Spleen (tissue), 11 donors: ENCODE results near the gene LRMDA. TPM values are rescaled to one million over a fixed set of nuclear protein-coding genes. Genes with fewer than 3 reads are reported as not detected.
A peak's percentile ranks its signal among the peaks of the same experiment; 100 is the strongest.

Experiments
- DNase-seq: peaks from one replicate; pipeline ENCODE4 v3.0.0-alpha.2; 2020
- H3K27ac ChIP-seq, 8 donors: fragments of 200-600 bp; sonication (generic) in 7 of 8; 1 replicate in 4 of 8; 2 replicates in 4 of 8; pipeline versions ENCODE4 v1.5.0 to v1.8.0; 2016 to 2021; ENCODE audit warnings: inconsistent platforms in 4 of 8, mild to moderate bottlenecking in 4 of 8, moderate library complexity in 1 of 8
- H3K27me3 ChIP-seq, 7 donors: fragments of 200-600 bp; sonication (generic) in 6 of 7; replicated peaks in 1 of 7; 1 replicate in 4 of 7; 2 replicates in 3 of 7; pipeline versions ENCODE4 v1.5.0 to v1.8.0; 2016 to 2021; ENCODE audit warnings: inconsistent platforms in 3 of 7, mild to moderate bottlenecking in 1 of 7
- H3K36me3 ChIP-seq, 6 donors: fragments of 200-600 bp; sonication (generic) in 5 of 6; 1 replicate in 4 of 6; 2 replicates in 2 of 6; pipeline versions ENCODE4 v1.5.0 to v1.8.0; 2016 to 2021; ENCODE audit warnings: inconsistent platforms in 2 of 6
- H3K4me1 ChIP-seq, 6 donors: fragments of 200-600 bp; sonication (generic) in 5 of 6; 1 replicate in 3 of 6; 2 replicates in 3 of 6; pipeline versions ENCODE4 v1.5.0 to v1.8.0; 2016 to 2021; ENCODE audit warnings: inconsistent platforms in 3 of 6
- H3K4me3 ChIP-seq, 8 donors: fragments of 200-600 bp; sonication (generic) in 7 of 8; 1 replicate in 4 of 8; 2 replicates in 4 of 8; pipeline versions ENCODE4 v1.5.0 to v1.8.0; 2016 to 2021; ENCODE audit warnings: inconsistent platforms in 4 of 8, mild to moderate bottlenecking in 4 of 8, moderate library complexity in 2 of 8
- H3K9me3 ChIP-seq, 8 donors: fragments of 200-600 bp; sonication (generic) in 7 of 8; 1 replicate in 4 of 8; 2 replicates in 4 of 8; pipeline versions ENCODE4 v1.5.0 to v1.8.0; 2016 to 2021; ENCODE audit warnings: inconsistent platforms in 4 of 8
- POLR2A ChIP-seq, 3 donors: fragments of 450-650 bp; IDR thresholded peaks; one replicate each; pipeline ENCODE4 v1.5.1; 2017; ENCODE audit warnings: antibody characterized with exemption in 3 of 3, mild to moderate bottlenecking in 1 of 3
- POLR2AphosphoS5 ChIP-seq, 3 donors: sonication (generic); formaldehyde crosslinking; IDR thresholded peaks; one replicate each; pipeline ENCODE4 v1.5.1; 2017; ENCODE audit warnings: antibody characterized with exemption in 3 of 3
- WGBS, 5 donors: extraction: QIAGEN DNeasy Blood & Tissue Kit in 3 of 5; methylation state at CpG; one replicate each; pipeline versions ENCODE4 v1.1.5 to v1.1.7; 2013 to 2018; 5-methylcytosine and 5-hydroxymethylcytosine counted together
- intact Hi-C: fragments of 100-400 bp; cut with DNase I; formaldehyde crosslinking; loops from one replicate; pipeline ENCODE4 v1.15.0; 2023; ENCODE audit warnings: low total_unique reads
- polyA plus RNA-seq, 3 donors: library from polyadenylated mRNA; stranded (reverse); fragments of 200-250 nt; gene quantifications; one replicate each; pipeline ENCODE4 v1.2.1, GENCODE V29; 2013
- total RNA-seq, 7 donors: library from RNA; depleted of rRNA in 3 of 7; stranded (reverse); fragments of >200 nt in 3 of 7; fragmentation: NEBNext Ultra II Directional in 4 of 7; extraction: Animal tissue kit (Norgen Biotek cat#: 25700) in 4 of 7; gene quantifications; one replicate each; pipeline versions ENCODE4 v1.1.0 to v1.2.1, GENCODE V29; 2016 to 2021
- TF ChIP-seq, protein P1 (sequence below), 11 experiments: fragments of 200-600 bp in 7 of 11; fragments of 450-650 bp in 4 of 11; sonication (generic) in 4 of 11; IDR thresholded peaks in 8 of 11; conservative IDR thresholded peaks in 3 of 11; 1 replicate in 7 of 11; 2 replicates in 4 of 11; pipeline versions ENCODE4 v1.4.0 to v1.8.0; 2016 to 2021; ENCODE audit warnings: antibody characterized with exemption in 11 of 11, inconsistent platforms in 4 of 11, mild to moderate bottlenecking in 1 of 11
- donor health status: healthy with polysubstance abuse.
- donor health status: DM: no; HTN: no; CAD: no; lungs with moderate emphysema.
- donor health status: DM: no; HTN: no; CAD: no.
- donor health status: Bipolar disorder and iron deficiency.
- donor health status: healthy.
- donor health status: DM: no; HTN: no; CAD: no.
- donor health status: DM: yes; HTN: yes; CAD: no.

Gene LRMDA
- total and polyA plus RNA-seq, 10 donors = 7.3 to 46.6 (median 28.2) TPM

DNA sequence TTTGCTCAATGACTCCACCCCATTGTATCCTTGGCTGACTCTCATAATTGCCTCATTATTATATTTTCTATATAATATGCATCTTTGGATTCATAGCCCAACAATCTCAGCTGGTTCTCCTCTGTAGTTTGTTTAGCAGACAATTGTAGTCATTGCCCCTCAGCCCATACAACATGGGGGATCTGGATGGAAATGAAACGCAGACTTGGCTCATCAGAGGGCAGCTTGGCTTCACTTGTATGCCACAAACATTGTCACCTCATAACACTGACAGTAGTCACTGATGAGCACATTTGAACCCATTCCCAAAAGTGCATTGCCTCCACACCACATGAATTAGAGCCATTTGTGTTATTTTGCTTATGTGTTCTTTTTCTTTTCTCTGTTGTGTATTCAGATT lies 963.8 kb downstream of the LRMDA start:
- intact Hi-C loops = no loop called here
- DNase-seq = no peak
- TF ChIP-seq, protein P1, sequence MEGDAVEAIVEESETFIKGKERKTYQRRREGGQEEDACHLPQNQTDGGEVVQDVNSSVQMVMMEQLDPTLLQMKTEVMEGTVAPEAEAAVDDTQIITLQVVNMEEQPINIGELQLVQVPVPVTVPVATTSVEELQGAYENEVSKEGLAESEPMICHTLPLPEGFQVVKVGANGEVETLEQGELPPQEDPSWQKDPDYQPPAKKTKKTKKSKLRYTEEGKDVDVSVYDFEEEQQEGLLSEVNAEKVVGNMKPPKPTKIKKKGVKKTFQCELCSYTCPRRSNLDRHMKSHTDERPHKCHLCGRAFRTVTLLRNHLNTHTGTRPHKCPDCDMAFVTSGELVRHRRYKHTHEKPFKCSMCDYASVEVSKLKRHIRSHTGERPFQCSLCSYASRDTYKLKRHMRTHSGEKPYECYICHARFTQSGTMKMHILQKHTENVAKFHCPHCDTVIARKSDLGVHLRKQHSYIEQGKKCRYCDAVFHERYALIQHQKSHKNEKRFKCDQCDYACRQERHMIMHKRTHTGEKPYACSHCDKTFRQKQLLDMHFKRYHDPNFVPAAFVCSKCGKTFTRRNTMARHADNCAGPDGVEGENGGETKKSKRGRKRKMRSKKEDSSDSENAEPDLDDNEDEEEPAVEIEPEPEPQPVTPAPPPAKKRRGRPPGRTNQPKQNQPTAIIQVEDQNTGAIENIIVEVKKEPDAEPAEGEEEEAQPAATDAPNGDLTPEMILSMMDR (IDR thresholded peaks at IDR 0.05 in 8 of 11, conservative IDR thresholded peaks at IDR 0.05 in 3 of 11) = no peak
- TF ChIP-seq POLR2A (IDR thresholded peaks at IDR 0.05) (no peak), POLR2AphosphoS5 (IDR thresholded peaks at IDR 0.05) (no peak)
- Histone ChIP-seq H3K27ac (no peak overlapping the region), H3K4me3 (no peak overlapping the region), H3K27me3 (no peaks in the 10 kb centered on the region), H3K4me1 (no peaks in the 10 kb centered on the region), H3K9me3 (peaks cover 0 to 3% (median 0%) of the 10 kb centered on the region in 8 donors), H3K36me3 (no peaks in the 10 kb centered on the region)
- 79 to 96% (median 88%) methylated on average over 1 of the region's 1 CpG for WGBS, 5 donors

DNA sequence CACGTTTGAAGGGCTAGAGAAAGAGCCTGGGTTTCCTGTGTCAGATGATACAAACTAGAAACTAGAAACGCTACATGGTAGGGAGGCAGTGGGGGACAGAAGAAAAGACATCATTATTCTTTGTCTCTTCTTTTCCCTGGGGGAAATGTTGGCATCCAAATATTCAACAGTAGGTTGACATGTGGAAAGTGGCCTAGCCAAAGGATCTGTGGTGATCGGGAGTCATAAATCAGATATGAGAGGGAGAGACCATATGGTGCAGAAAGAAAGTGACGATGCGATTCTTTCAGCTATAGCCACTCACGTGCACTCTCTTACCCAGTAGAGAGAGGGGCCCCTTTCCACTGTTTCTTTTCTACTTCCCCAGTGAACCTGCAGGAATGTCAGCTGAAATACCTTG lies 964.7 kb downstream of the LRMDA start:
- Histone ChIP-seq H3K4me3 (no peak overlapping the region), H3K9me3 (peaks cover 0 to 3% (median 0%) of the 10 kb centered on the region in 8 donors), H3K36me3 (no peaks in the 10 kb centered on the region), H3K4me1 (no peaks in the 10 kb centered on the region), H3K27me3 (no peaks in the 10 kb centered on the region), H3K27ac (no peak overlapping the region)
- intact Hi-C loops = no loop called here
- WGBS, 5 donors = 70 to 86% (median 84%) methylated on average over 6 of the region's 6 CpGs
- TF ChIP-seq, protein P1 (IDR thresholded peaks at IDR 0.05 in 8 of 11, conservative IDR thresholded peaks at IDR 0.05 in 3 of 11) = no peak
- no peak for TF ChIP-seq POLR2AphosphoS5 (IDR thresholded peaks at IDR 0.05)
- TF ChIP-seq POLR2A (IDR thresholded peaks at IDR 0.05) = no peak
- no peak for DNase-seq

DNA sequence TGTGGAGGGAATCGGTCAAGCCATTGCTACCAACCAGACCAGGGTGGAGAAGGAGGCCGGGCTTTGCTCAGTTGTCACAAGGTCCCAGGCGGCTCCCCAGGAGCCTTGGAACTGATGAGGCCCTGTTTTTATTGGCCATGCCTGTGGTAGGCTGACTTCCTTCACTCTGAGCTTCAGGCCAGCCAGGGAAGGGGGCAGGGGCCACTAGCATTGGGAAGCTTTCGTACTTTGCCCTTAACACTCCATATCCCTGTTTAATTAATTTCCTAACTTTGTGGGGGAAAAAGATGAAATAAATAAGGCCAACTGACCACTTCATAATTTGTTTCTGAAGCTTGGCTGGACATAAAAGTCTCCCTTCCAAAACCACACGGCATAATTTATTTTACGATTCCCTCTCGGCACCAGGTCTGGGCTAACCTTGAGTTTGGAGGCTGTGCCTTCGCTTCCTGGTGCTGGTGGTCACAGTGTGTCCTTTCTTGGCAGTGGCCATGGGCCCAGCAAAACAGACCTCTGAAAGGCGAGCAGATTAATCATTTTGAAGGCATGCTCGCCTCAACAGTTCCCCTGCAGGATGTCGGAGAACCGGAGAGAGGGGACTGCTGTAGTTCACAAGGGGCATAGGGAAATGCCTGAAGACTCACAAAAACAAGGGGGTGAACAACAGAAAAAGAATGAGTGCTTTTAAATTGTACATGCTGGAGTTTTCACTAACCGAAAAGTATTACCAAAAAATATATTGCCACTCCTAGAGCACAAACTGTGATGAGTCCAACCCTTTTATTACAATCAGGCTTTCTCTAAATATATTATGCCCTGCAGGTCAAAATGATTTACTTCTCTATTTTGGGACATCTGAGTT lies 966.0 kb downstream of the LRMDA start:
- WGBS, 5 donors = 75 to 85% (median 82%) methylated on average over 13 of the region's 13 CpGs
- no peak for TF ChIP-seq POLR2AphosphoS5 (IDR thresholded peaks at IDR 0.05)
- TF ChIP-seq POLR2A (IDR thresholded peaks at IDR 0.05) = no peak
- TF ChIP-seq, protein P1 (IDR thresholded peaks at IDR 0.05 in 8 of 11, conservative IDR thresholded peaks at IDR 0.05 in 3 of 11) = no peak
- Histone ChIP-seq H3K36me3 (no peaks in the 10 kb centered on the region), H3K27me3 (no peaks in the 10 kb centered on the region), H3K27ac (peak overlapping the region in 3 of 8 donors; percentile 36 to 50 (median 41)), H3K4me3 (no peak overlapping the region), H3K9me3 (peaks cover 0 to 3% (median 0%) of the 10 kb centered on the region in 8 donors), H3K4me1 (no peaks in the 10 kb centered on the region)
- intact Hi-C loops = no loop called here
- no peak for DNase-seq

DNA sequence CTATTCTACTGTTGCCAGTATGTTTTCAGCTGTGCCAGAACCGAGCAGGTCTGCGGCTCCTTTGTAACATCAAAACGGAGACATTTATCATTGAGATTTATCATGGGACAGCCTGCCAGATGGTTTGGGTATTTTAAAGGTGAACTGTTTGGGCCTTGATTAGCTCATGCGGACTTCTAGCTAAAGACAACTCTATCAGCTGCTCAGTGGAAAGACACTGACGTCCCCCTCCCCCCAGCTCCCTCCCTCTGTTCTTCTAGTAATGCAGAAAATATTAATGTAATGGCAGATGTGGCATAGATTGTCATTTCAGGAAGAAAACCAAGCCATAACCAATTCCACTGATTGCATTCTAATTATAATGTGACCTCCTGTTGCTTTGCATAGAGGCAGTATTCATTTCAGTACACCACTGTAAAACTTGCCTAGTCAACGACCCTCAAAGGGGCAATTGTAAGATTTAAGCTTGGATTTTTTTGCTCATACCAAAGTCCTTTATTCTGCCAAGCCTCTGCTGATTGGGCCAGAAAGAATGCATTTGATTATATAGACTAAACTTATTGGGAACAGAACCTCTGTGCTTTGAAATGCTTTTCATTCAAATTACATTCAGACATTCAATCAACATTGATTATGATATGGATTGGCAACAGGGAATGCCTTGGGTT lies 966.8 kb downstream of the LRMDA start:
- Histone ChIP-seq H3K27ac (peak overlapping the region in 1 of 8 donors; percentile 36), H3K9me3 (peaks cover 0 to 3% (median 0%) of the 10 kb centered on the region in 8 donors), H3K36me3 (no peaks in the 10 kb centered on the region), H3K4me3 (no peak overlapping the region), H3K4me1 (no peaks in the 10 kb centered on the region), H3K27me3 (no peaks in the 10 kb centered on the region)
- 79 to 83% (median 82%) methylated on average over 6 of the region's 6 CpGs for WGBS, 5 donors
- intact Hi-C loops = no loop called here
- no peak for TF ChIP-seq POLR2A (IDR thresholded peaks at IDR 0.05)
- TF ChIP-seq POLR2AphosphoS5 (IDR thresholded peaks at IDR 0.05) = no peak
- TF ChIP-seq, protein P1 (IDR thresholded peaks at IDR 0.05 in 8 of 11, conservative IDR thresholded peaks at IDR 0.05 in 3 of 11) = no peak
- DNase-seq = no peak
